ENCODE data around the gene KIF14.
"Not testable (repeated sequence)": the region's sequence is repeated elsewhere in the genome, so short reads cannot be mapped to it uniquely, and the experiment has no call there.

The KIF14 gene

GRCh38 chr1:200630515-200630899 lies 10.0 kb upstream of the KIF14 start:
- not testable (repeated sequence) for DNase-seq

DNA sequence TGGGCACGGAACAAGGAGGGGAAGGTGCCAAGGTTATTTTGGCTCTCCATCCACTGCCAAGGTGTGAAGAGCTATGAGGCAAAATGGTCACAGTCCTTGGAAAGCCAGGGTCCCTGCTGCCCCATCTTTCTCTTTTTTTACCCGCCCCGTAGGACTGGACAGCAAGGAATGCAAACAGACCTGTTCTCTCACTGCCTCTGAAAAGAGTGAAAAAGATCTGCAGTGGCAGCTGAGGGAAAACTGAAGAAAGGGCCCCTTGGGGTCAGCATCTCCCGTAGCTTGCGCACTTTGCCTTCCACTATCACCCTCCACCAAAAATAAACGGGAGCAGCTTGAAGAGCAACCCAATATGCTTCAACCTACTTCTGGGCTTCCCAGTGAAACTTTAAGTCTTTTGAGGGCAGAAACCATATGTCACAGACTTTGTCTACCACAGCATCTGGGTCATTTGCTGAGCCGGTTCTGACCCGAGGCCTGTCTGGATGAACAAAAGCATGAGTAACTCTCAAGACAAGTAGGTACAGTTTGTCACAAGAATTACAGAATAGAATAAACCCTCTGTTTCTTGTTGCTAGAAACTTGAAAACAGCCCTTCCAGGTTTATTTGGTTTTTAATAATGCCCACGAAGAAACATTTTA lies 9.4 kb upstream of the KIF14 start:
- no peak for DNase-seq

DNA sequence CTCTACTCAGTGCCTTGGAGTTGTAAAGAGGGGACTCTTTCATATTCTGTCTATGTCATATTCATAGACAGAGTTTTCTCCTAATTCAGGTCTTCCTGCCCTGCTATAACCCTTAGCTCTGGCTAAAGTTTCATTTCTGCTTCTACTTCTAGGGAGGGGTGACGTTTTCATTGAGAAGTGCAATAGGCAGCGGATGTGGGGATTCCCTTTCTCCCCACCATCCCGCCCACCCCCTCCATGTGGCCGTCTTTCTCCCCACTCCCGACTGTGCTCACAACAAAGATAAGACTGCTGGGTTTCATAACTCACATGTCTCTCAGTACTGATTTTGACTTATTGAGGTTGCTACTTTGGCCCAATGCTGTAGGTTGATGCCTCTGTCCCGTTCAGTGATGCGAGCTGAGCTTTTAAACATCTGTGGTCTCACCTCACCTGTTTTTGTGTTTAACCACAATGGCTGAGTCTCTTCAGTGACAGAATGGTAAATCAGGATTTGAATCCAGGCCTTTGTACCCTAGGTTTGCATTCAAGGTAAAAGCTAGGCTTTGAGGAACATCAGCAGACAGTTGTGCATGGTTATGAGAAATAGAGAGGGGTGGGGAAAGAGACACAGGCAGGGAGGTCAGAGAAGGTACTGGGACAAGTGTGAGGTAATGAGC lies 7.8 kb upstream of the KIF14 start:
- DNase-seq, result no peak

GRCh38 chr1:200627575-200628222 lies 7.1 kb upstream of the KIF14 start:
- no peak for DNase-seq

DNA sequence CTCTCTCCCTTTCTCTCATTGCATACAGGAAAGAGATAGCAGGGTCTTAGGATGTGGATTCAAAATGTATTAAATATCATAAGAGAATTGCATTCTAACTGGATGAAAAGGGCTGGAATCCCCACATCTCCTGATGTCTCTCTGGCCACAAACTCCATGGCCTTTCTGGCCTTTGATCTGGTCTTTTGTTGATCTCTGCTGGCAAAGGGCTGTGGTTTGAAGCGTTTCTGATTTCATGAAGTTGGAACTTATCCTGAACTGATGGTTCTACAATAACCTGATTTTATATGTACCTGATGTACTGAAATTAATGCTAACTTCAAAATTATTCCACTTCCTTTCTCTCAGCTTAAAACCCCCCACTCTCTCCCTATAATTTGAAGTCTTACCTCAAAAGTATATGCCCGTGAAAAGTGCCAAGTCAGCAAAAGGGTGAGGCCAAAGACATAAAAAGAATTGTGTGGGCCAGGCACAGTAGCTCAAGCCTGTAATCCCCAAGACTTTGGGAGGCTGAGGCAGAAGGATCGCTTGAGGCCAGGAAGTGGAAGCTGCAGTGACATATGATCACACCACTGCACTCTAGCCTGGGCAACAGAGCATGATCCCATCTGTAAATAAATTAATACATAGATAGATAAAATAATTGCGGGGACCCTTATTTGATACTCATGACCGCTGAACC lies 6.4 kb upstream of the KIF14 start:
- no peak for DNase-seq

GRCh38 chr1:200625381-200625824 lies 4.9 kb upstream of the KIF14 start:
- DNase-seq, result no peak

- no peak for DNase-seq
Measured at GRCh38 chr1:200624679-200625335, 4.3 kb upstream of the KIF14 start.

- DNase-seq, result no peak
Measured at GRCh38 chr1:200619894-200620272, 668 bp downstream of the KIF14 start.

GRCh38 chr1:200610846-200611245 lies 9.7 kb downstream of the KIF14 start:
- DNase-seq, result no peak

DNA sequence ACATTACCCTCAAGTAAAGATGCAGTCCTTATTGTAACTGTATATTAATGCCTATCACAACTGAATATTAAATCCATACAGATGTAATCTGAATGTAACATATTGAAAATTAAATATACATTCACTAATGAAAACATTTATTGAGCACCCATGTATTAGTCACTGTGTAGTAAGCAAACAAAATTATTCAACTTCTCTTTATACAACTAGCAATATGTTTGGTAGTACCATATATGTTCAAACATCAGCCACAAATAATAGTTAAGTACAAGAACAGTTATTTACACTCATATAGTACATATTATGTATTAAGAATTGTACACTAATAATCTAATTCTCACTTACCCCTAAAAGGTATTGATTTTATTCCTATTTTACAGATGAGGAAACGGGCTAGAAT lies 17.9 kb downstream of the KIF14 start:
- DNase-seq, result no peak

- DNase-seq, result no peak
Measured at GRCh38 chr1:200590001-200590400, 30.6 kb downstream of the KIF14 start.

DNA sequence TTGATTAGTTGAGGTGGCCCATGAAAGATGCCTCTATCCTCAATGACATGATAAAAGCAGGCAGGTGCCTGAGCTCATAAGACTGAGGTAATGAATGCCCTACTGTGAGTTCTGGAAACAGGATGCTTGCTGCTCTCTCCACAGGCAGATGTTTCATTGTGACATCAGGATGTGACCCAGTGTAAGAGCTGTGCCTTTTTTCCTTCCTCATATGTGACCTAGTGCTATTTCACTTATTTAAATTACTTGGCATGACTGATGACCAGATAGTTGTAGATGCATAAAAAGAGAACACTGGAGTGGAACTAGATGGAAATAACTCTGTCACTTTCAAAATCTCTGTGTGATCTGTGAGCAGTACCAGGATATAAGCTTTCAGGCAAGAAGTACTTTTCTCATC lies 31.9 kb downstream of the KIF14 start:
- DNase-seq, result no peak

DNA sequence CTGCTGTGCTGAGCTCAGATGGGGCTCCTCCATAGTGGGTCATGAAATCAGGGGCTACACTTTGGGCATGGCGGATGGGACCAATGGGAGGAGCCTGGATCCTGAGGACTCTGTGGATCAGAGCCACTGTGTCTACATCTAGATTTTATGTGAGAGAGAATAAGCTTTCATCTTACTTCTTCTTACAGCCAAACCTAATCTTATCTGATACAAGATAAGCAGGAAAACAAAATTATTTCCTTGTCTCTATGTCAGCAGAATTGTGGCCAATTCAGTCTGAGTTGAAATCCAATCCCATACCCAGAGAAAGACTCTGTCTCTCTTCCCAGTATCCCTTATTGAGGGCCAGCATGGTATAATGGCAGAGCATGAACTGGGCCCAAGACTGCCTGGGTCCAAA lies 56.2 kb downstream of the KIF14 start:
- DNase-seq, result no peak

- DNase-seq, result no peak
Measured at GRCh38 chr1:200561856-200562214, 58.7 kb downstream of the KIF14 start.

DNA sequence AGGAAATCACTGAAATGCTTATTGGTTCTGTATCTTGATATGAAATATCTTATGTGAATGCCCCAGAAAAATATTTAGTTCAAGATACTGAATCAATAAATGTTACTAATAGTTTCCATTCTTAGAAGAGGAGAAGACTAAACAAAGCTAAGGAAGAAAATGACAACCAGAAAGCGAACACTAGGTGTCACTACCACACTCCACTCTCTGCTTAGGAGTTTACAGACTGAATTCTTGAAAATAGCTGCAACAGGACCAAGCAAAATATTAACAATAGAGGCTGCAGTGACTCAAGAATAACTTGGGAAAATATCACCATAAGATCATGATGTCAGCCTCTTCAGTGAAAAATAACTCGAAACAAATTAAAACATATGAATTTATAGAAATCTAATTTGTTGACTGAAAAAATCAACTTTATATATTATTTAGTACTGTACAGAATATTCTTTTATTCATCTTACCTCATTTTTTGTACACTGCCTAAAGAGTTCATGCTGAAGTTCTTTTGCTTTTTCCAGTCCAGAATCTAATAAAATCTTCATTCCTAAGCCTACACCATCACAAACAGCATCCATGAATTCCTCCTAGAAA lies 61.6 kb downstream of the KIF14 start:
- no peak for DNase-seq

DNA sequence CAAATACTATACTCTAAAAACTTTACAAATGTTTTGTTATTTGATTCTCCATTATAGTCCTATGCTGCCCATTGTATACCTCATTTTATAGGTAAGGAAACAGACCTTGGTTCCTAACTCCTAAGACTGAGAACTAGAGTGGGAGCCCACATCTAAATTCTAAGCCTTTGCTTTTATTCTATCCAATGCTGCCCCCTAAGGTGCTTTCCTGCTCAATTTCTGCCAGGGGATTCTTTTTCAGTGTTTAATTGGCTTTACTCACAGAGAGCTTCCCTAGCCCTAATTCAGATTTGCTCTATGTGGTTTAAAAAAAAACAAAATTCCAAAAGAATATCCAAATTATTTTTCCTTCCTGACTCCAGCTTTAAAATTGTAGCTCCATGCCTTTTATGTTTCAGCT lies 64.5 kb downstream of the KIF14 start:
- no peak for DNase-seq

GRCh38 chr1:200552737-200553136 lies 67.8 kb downstream of the KIF14 start:
- DNase-seq, result not testable (repeated sequence)

- DNase-seq, result no peak
Measured at GRCh38 chr1:200550367-200550766, 70.2 kb downstream of the KIF14 start.

GRCh38 chr1:200547386-200547785 lies 73.2 kb downstream of the KIF14 start:
- no peak for DNase-seq

DNA sequence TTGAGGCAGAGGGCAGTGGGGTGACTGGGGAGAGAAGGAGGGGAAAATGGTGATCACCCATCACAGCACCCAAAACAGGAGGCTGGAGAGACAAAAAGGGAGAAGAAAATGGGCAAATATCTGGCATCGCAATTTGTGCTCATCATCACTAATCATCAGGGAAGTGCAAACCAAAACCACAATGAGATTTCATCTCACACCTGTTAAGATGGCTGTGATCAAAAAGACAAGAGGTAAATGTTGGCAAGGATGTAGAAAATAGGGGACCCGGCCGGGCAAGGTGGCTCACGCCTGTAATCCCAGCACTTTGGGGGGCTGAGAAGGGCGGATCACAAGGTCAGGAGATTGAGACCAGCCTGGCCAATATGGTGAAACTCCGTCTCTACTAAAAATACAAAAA lies 74.0 kb downstream of the KIF14 start:
- DNase-seq, result no peak

GRCh38 chr1:200542162-200542561 lies 78.4 kb downstream of the KIF14 start:
- no peak for DNase-seq

DNA sequence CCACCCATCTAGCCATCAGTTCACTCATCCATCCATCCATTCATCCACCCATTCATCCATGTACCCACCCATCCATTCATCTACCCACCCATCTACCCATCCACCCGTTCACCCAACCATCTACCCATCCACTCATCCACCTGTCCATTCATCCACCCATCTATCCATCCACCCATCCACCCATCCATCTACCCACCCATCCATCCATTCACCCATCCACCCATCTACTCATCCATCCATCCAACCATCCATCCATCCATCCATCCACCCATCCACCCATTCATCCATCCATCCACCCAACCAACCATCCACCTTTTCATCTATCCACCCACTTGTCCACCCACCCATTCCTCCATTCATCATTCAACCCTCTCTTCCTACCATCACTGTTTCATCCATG lies 80.3 kb downstream of the KIF14 start:
- no peak for DNase-seq

GRCh38 chr1:200538179-200538578 lies 82.4 kb downstream of the KIF14 start:
- DNase-seq, result no peak
